Measurements from ENCODE around the gene OBP2A. TPM values are rescaled to one million over a fixed set of nuclear protein-coding genes. Genes with fewer than 3 reads are reported as not detected.
"Not testable (repeated sequence)": the region's sequence is repeated elsewhere in the genome, so short reads cannot be mapped to it uniquely, and the experiment has no call there.

The OBP2A gene
- total RNA-seq, 2 donors from 2014 or later: 19.7 TPM; not detected in 1

DNA sequence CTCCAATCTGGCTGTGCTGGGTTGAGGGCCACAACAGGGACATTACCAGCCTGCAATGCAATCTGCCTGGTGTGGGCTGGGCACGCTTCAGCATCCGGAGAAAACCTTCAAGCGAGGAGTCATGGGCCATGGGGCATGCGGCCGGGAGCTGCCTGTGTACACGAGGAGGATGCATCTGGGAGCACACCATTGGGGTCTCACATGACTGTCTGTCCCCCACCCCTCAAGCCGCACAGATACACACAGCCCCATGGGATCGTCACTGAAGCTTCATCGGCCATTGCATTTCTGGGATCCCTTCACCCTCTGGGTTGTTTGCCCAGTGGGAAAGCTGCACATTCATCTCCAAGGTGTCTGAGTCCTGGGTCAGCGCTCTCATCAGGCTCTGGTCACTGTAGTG, 14.8 kb upstream of the OBP2A start:
- Histone ChIP-seq H3K4me3 (no peak overlapping the region), H3K4me1 (replicated peaks) (no peaks in the 10 kb centered on the region), H3K27ac (no peak overlapping the region), H3K9me3 (no peaks in the 10 kb centered on the region), H3K36me3 (no peaks in the 10 kb centered on the region), H3K27me3 (replicated peaks; ENCODE audit: insufficient read depth) (no peaks in the 10 kb centered on the region)
- intact Hi-C loops (cut with DNase I): no loop called here
- WGBS: 89% methylated on average over 10 of the region's 10 CpGs
- TF ChIP-seq POLR2A (IDR thresholded peaks at IDR 0.05) (no peak), POLR2AphosphoS5 (IDR thresholded peaks at IDR 0.05) (no peak)
- TF ChIP-seq, protein P1, sequence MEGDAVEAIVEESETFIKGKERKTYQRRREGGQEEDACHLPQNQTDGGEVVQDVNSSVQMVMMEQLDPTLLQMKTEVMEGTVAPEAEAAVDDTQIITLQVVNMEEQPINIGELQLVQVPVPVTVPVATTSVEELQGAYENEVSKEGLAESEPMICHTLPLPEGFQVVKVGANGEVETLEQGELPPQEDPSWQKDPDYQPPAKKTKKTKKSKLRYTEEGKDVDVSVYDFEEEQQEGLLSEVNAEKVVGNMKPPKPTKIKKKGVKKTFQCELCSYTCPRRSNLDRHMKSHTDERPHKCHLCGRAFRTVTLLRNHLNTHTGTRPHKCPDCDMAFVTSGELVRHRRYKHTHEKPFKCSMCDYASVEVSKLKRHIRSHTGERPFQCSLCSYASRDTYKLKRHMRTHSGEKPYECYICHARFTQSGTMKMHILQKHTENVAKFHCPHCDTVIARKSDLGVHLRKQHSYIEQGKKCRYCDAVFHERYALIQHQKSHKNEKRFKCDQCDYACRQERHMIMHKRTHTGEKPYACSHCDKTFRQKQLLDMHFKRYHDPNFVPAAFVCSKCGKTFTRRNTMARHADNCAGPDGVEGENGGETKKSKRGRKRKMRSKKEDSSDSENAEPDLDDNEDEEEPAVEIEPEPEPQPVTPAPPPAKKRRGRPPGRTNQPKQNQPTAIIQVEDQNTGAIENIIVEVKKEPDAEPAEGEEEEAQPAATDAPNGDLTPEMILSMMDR (IDR thresholded peaks at IDR 0.05): no peak
- no peak for DNase-seq (ENCODE audit: low spot score)

DNA sequence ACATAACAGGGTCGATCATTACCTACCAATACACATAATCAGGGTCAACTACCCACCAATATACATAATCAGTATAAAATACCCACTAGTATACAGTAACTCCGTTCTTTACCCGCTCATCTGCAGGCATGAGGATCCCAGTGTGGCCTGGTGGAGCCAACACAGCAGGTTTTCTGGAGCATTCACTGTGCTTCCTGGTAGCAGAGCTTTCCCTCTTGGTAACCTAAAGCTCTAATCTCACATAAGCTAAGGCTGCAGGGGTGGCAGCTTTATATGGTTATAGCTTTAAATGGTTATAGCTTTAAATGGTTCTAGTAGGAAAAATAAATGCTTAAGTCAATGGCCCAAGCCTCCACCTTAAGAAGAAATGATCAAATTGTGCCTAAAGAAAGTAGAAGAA, 12.8 kb upstream of the OBP2A start:
- 91% methylated on average over 3 of the region's 3 CpGs for WGBS
- Histone ChIP-seq H3K27ac (no peak overlapping the region), H3K27me3 (replicated peaks; ENCODE audit: insufficient read depth) (no peaks in the 10 kb centered on the region), H3K36me3 (no peaks in the 10 kb centered on the region), H3K9me3 (no peaks in the 10 kb centered on the region), H3K4me3 (no peak overlapping the region), H3K4me1 (replicated peaks) (no peaks in the 10 kb centered on the region)
- TF ChIP-seq, protein P1 (IDR thresholded peaks at IDR 0.05): no peak
- TF ChIP-seq POLR2AphosphoS5 (IDR thresholded peaks at IDR 0.05) (no peak), POLR2A (IDR thresholded peaks at IDR 0.05) (no peak)
- no peak for DNase-seq (ENCODE audit: low spot score)
- intact Hi-C loops (cut with DNase I): no loop called here

DNA sequence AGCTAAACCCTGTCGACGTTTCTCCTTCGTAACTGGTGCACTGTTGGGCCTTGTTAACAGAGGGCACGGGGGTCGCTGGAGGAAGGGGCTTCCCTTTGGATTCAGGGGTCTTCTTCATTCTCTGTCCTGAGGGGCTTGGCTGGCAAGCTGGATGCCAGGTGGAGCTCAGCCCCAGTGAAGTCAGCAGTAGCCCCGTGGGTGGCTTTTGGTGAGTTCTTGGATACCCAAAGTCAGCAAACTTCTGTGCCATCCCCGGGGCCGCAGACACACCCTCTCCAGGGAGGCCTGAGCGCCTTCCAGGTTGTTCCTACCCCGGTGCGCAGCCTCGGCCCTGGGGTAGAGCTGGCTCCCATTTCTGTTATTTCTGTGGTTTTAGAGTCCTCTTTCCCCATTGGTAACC, 12.3 kb upstream of the OBP2A start:
- Histone ChIP-seq H3K36me3 (no peaks in the 10 kb centered on the region), H3K4me1 (replicated peaks) (no peaks in the 10 kb centered on the region), H3K4me3 (no peak overlapping the region), H3K27ac (no peak overlapping the region), H3K27me3 (replicated peaks; ENCODE audit: insufficient read depth) (no peaks in the 10 kb centered on the region), H3K9me3 (no peaks in the 10 kb centered on the region)
- intact Hi-C loops (cut with DNase I): no loop called here
- DNase-seq (ENCODE audit: low spot score): no peak
- TF ChIP-seq POLR2A (IDR thresholded peaks at IDR 0.05) (no peak), POLR2AphosphoS5 (IDR thresholded peaks at IDR 0.05) (no peak)
- TF ChIP-seq, protein P1 (IDR thresholded peaks at IDR 0.05): no peak
- 89% methylated on average over 11 of the region's 12 CpGs for WGBS

DNA sequence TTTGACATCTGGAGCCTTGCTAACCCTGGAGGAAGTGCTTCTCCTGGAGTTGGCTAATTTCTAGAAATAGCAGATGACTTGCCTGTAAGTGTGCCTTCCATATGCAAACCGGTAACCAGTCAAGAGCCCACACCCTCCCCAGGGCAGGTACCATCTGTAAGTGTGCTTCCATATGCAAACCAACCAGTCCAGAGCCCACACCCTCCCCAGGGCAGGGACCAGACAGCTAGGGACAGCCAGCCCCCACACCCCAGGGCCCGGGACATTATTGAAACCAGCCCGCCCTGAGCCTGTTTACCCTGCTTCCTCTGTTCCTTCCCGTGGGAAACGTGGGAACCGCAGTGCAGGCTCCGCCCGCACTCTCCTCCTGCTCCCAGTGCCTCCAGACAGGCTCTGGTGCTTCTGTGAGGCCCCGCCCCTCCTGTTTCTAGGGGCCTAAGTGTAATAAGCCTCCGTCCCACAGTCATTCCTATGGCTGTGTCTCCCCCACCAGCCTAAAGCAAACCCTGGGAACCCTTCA, 11.7 kb upstream of the OBP2A start:
- DNase-seq (ENCODE audit: low spot score); intact Hi-C loops (cut with DNase I); H3K27me3 ChIP-seq (replicated peaks; ENCODE audit: insufficient read depth): not testable (repeated sequence)

DNA sequence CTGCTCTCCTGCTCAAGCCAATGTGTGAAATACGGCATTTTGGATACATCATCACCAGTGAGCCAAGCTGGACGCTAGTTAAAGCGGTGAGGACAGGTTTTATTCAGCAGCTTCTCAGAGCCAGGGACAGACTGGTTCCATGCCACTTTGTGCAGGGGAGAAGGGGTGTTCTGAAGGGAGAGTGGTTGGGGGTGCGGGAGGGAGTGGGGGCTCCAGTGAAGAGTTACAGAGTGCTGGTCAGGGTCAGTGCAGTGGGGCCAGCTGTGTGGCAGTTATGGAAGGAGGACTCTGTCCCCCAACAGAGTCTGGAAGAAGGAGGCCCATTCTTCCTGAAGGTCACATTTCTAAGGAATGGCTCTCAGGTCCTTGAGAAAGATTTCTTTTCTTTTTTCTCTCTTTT, 11.1 kb upstream of the OBP2A start:
- H3K36me3 ChIP-seq; intact Hi-C loops (cut with DNase I); H3K4me1 ChIP-seq (replicated peaks); H3K9me3 ChIP-seq; DNase-seq (ENCODE audit: low spot score); H3K27ac ChIP-seq; H3K4me3 ChIP-seq; H3K27me3 ChIP-seq (replicated peaks; ENCODE audit: insufficient read depth): not testable (repeated sequence)
- WGBS: 59% methylated on average over 4 of the region's 4 CpGs

More for the DNA sequence above, 11.7 kb upstream of the OBP2A start:
- H3K36me3 ChIP-seq; H3K27ac ChIP-seq; H3K4me1 ChIP-seq (replicated peaks); H3K4me3 ChIP-seq; H3K9me3 ChIP-seq: not testable (repeated sequence)
- 22% methylated on average over 10 of the region's 10 CpGs for WGBS

DNA sequence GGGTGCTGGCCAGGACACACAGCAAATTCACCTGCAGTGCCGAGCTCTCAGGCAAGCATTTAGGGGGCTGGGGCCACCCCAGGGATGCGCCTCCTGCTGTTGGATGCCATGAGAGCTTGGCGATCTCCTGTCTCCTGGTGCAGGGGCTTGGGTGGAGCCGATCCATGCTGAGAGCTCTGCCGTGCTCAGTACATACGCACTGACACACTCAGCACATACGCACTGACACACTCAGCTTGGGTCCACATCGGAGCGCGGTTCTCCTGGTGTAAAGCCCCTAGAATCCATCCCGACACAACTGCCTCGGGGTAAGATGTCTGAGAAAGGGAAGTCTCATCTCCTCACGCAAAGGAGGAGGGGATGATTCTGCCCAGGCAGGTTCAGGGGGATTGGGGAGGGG, 10.3 kb upstream of the OBP2A start:
- H3K36me3 ChIP-seq; H3K9me3 ChIP-seq; H3K27ac ChIP-seq; DNase-seq (ENCODE audit: low spot score); H3K27me3 ChIP-seq (replicated peaks; ENCODE audit: insufficient read depth); H3K4me3 ChIP-seq; intact Hi-C loops (cut with DNase I); H3K4me1 ChIP-seq (replicated peaks): not testable (repeated sequence)
- 70% methylated on average over 5 of the region's 13 CpGs for WGBS
